Panc1 (cell line): ENCODE results near the gene YLPM1. TPM values are rescaled to one million over a fixed set of nuclear protein-coding genes. Genes with fewer than 3 reads are reported as not detected.

Experiments
- ATAC-seq: fragments of 200-7000 bp; cut with Tn5 transposase; 2 replicates; pipeline ENCODE4 v1.9.1; 2020; ENCODE audit warnings: mild to moderate bottlenecking, moderate library complexity
- BruUV-seq: library from RNA; stranded (reverse); fragments of 400-500 nt; replicated peaks from 2 replicates; lab custom pipeline; 2021; lab: Mats Ljungman, UMichigan
- CTCF ChIA-PET: fragments of 300-600 bp; sonication (Branson Sonifier 250); formaldehyde crosslinking; loops from one replicate; lab custom pipeline; 2022; ENCODE audit warnings: antibody characterized with exemption; lab: Charles Lee
- POLR2A ChIA-PET: fragments of 300-600 bp; sonication (Branson Sonifier 250); formaldehyde crosslinking; loops from one replicate; lab custom pipeline; 2022; ENCODE audit warnings: antibody characterized with exemption; lab: Charles Lee
- DNase-seq: peaks from one replicate; pipeline ENCODE4 v3.0.0-alpha.2; 2010; ENCODE audit warnings: low read depth, low spot score
- H3K27ac ChIP-seq: 2 replicates; pipeline ENCODE4 v1.5.1; 2011; ENCODE audit warnings: mild to moderate bottlenecking, low read length, inconsistent platforms
- H3K27me3 ChIP-seq: fragments of 200-500 bp; sonication (Bioruptor generic); 2 replicates; pipeline ENCODE4 v1.6.0; 2014; ENCODE audit warnings: low read length, inconsistent platforms; ENCODE audit not compliant: control insufficient read depth, insufficient read depth
- H3K36me3 ChIP-seq: fragments of 200-500 bp; sonication (Bioruptor generic); 2 replicates; pipeline ENCODE4 v1.5.1; 2014; ENCODE audit warnings: inconsistent platforms, mild to moderate bottlenecking, low read length, moderate library complexity; ENCODE audit not compliant: control insufficient read depth, insufficient read depth
- H3K4me1 ChIP-seq: 2 replicates; pipeline ENCODE4 v1.5.1; 2011; ENCODE audit warnings: inconsistent platforms, mild to moderate bottlenecking, low read length, moderate library complexity; ENCODE audit not compliant: control insufficient read depth, insufficient read depth
- H3K4me3 ChIP-seq, 2 experiments: 2 replicates each; pipeline ENCODE4 v1.5.1; 2011 to 2012; ENCODE audit warnings: low read depth in 2 of 2, low read length in 2 of 2, mild to moderate bottlenecking in 2 of 2, inconsistent platforms in 1 of 2, moderate library complexity in 1 of 2
- H3K9me3 ChIP-seq: fragments of 200-500 bp; sonication (Bioruptor generic); 2 replicates; pipeline ENCODE4 v1.5.1; 2014; ENCODE audit warnings: low read depth, mild to moderate bottlenecking, inconsistent platforms, low read length, moderate library complexity; ENCODE audit not compliant: control insufficient read depth, insufficient read depth
- POLR2AphosphoS5 ChIP-seq: IDR thresholded peaks from 2 replicates; pipeline ENCODE4 v1.6.1; 2012; ENCODE audit warnings: mild to moderate bottlenecking, low read depth, low read length, moderate library complexity
- REST ChIP-seq, 2 experiments: IDR thresholded peaks; 2 replicates each; pipeline ENCODE4 v1.6.1; 2011 to 2012; ENCODE audit warnings: low read depth in 2 of 2, control low read depth in 1 of 2, low read length in 1 of 2, mild to moderate bottlenecking in 1 of 2, moderate library complexity in 1 of 2; ENCODE audit not compliant: insufficient read depth in 1 of 2
- SIN3A ChIP-seq: IDR thresholded peaks from 2 replicates; pipeline ENCODE4 v1.6.1; 2012; ENCODE audit warnings: low read depth, mild to moderate bottlenecking, low read length, moderate library complexity, borderline replicate concordance; ENCODE audit not compliant: insufficient read depth
- TCF7L2 ChIP-seq: IDR thresholded peaks from 2 replicates; pipeline ENCODE4 v1.6.1; 2011; ENCODE audit warnings: mild to moderate bottlenecking, low read depth, low read length, inconsistent platforms
- in situ Hi-C: cut with HindIII; loops from 2 replicates; pipeline ENCODE4 v1.10.0; 2016; ENCODE audit warnings: low sequenced_read_pairs, low pct_unique_long_range_greater_than_20kb
- intact Hi-C: fragments of 100-400 bp; cut with micrococcal nuclease; formaldehyde crosslinking; loops from one replicate; pipeline ENCODE4 v1.10.0; 2022; ENCODE audit not compliant: unreplicated experiment
- total RNA-seq: library from RNA; stranded (reverse); gene quantifications from one replicate; pipeline ENCODE4 v1.2.1, GENCODE V29; 2021; ENCODE audit not compliant: unreplicated experiment
- TF ChIP-seq, protein P1 (sequence below): fragments of 450-650 bp; IDR thresholded peaks from 2 replicates; pipeline ENCODE4 v1.5.1; 2017; ENCODE audit warnings: mild to moderate bottlenecking

The YLPM1 gene
- total RNA-seq, 1 experiment from 2014 or later, result 38.9 TPM

GRCh38 chr14:74852922-74853530 is 89.9 kb downstream of the YLPM1 start:
- no peaks in the 10 kb centered on the region for H3K4me1 ChIP-seq
- intact Hi-C loops, result no loop called here
- DNase-seq (no peak), ATAC-seq (no peak)
- no peaks in the 10 kb centered on the region for H3K27me3 ChIP-seq
- H3K36me3 ChIP-seq, result no peaks in the 10 kb centered on the region
- H3K9me3 ChIP-seq, result no peaks in the 10 kb centered on the region
- no TSS peak for BruUV-seq
- H3K27ac ChIP-seq, result no peak overlapping the region
- POLR2A ChIA-PET, result interaction anchor here (0.7 kb wide), 1 partner anchor 15 kb away, joined by 5 read pairs; no protein-coding TSS in a partner anchor
- H3K4me3 ChIP-seq, result no peak overlapping the region
- CTCF ChIA-PET, result no interaction called here
- TF ChIP-seq REST (IDR thresholded peaks at IDR 0.05; ENCODE audit: insufficient read depth in 1 of 2, low read depth in 2 of 2, low read length in 1 of 2), result no peak
- no peak for TF ChIP-seq POLR2AphosphoS5
- no peak for TF ChIP-seq TCF7L2
- TF ChIP-seq, protein P1, sequence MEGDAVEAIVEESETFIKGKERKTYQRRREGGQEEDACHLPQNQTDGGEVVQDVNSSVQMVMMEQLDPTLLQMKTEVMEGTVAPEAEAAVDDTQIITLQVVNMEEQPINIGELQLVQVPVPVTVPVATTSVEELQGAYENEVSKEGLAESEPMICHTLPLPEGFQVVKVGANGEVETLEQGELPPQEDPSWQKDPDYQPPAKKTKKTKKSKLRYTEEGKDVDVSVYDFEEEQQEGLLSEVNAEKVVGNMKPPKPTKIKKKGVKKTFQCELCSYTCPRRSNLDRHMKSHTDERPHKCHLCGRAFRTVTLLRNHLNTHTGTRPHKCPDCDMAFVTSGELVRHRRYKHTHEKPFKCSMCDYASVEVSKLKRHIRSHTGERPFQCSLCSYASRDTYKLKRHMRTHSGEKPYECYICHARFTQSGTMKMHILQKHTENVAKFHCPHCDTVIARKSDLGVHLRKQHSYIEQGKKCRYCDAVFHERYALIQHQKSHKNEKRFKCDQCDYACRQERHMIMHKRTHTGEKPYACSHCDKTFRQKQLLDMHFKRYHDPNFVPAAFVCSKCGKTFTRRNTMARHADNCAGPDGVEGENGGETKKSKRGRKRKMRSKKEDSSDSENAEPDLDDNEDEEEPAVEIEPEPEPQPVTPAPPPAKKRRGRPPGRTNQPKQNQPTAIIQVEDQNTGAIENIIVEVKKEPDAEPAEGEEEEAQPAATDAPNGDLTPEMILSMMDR, result no peak
- TF ChIP-seq SIN3A, result no peak
- in situ Hi-C loops, result no loop called here

GRCh38 chr14:74853581-74853980 is 90.5 kb downstream of the YLPM1 start:
- TF ChIP-seq, protein P1, result no peak
- TF ChIP-seq REST (IDR thresholded peaks at IDR 0.05; ENCODE audit: insufficient read depth in 1 of 2, low read depth in 2 of 2, low read length in 1 of 2) (no peak), POLR2AphosphoS5 (no peak), TCF7L2 (no peak), SIN3A (no peak)
- no peak overlapping the region for H3K4me3 ChIP-seq
- ChIA-PET CTCF (no interaction called here), POLR2A (no interaction called here)
- in situ Hi-C loops (no loop called here), intact Hi-C loops (no loop called here)
- no peaks in the 10 kb centered on the region for H3K36me3 ChIP-seq
- no peaks in the 10 kb centered on the region for H3K4me1 ChIP-seq
- no peak for ATAC-seq
- H3K9me3 ChIP-seq, result no peaks in the 10 kb centered on the region
- no peaks in the 10 kb centered on the region for H3K27me3 ChIP-seq
- H3K27ac ChIP-seq, result no peak overlapping the region
- DNase-seq, result no peak
- no TSS peak for BruUV-seq
